Transverse colon (tissue), 4 donors: ENCODE data around the gene STING1.
"Not testable (repeated sequence)": the region's sequence is repeated elsewhere in the genome, so short reads cannot be mapped to it uniquely, and the experiment has no call there.

Experiments
- POLR2A ChIP-seq: fragments of 450-650 bp; IDR thresholded peaks from one replicate; pipeline ENCODE4 v1.6.1; 2016; ENCODE audit warnings: antibody characterized with exemption, mild to moderate bottlenecking, moderate library complexity
- POLR2AphosphoS5 ChIP-seq, 3 donors: sonication (generic); formaldehyde crosslinking; IDR thresholded peaks; one replicate each; pipeline ENCODE4 v1.6.1; 2016; ENCODE audit warnings: antibody characterized with exemption in 3 of 3
- TF ChIP-seq, protein P1 (sequence below), 5 experiments: fragments of 200-600 bp in 3 of 5; fragments of 450-650 bp in 2 of 5; sonication (generic) in 3 of 5; IDR thresholded peaks; 1 replicate in 2 of 5; 2 replicates in 3 of 5; pipeline ENCODE4 v1.5.1; 2016 to 2017; ENCODE audit warnings: antibody characterized with exemption in 5 of 5, inconsistent platforms in 3 of 5, mild to moderate bottlenecking in 2 of 5, moderate library complexity in 1 of 5

DNA sequence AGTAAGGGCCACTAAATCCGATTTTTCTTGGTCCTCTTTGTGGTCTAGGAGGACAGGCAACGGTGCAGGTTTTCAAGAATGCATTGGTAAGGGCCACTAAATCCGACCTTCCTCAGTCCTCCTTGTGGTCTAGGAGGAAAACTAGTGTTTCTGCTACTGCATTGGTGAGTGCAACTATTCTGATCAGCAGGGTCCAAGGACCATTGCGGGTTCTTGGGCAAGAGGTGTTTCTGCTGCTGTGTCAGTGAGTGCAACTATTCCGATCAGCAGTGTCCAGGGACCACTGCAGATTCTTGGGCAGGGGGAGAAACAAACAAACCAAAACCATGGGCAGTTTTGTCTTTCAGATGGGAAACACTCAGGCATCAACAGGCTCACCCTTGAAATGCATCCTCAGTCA is 22.2 kb upstream of the STING1 start:
- TF ChIP-seq, protein P1, sequence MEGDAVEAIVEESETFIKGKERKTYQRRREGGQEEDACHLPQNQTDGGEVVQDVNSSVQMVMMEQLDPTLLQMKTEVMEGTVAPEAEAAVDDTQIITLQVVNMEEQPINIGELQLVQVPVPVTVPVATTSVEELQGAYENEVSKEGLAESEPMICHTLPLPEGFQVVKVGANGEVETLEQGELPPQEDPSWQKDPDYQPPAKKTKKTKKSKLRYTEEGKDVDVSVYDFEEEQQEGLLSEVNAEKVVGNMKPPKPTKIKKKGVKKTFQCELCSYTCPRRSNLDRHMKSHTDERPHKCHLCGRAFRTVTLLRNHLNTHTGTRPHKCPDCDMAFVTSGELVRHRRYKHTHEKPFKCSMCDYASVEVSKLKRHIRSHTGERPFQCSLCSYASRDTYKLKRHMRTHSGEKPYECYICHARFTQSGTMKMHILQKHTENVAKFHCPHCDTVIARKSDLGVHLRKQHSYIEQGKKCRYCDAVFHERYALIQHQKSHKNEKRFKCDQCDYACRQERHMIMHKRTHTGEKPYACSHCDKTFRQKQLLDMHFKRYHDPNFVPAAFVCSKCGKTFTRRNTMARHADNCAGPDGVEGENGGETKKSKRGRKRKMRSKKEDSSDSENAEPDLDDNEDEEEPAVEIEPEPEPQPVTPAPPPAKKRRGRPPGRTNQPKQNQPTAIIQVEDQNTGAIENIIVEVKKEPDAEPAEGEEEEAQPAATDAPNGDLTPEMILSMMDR (IDR thresholded peaks at IDR 0.05): not testable (repeated sequence)
- not testable (repeated sequence) for TF ChIP-seq POLR2A; POLR2AphosphoS5 (IDR thresholded peaks at IDR 0.05)
